Upper lobe of left lung (tissue), 6 donors: ENCODE data around the gene EPX. TPM values are rescaled to one million over a fixed set of nuclear protein-coding genes. Genes with fewer than 3 reads are reported as not detected.

Experiments used
- ATAC-seq, 2 donors: fragments of 200-7000 bp; cut with Tn5 transposase; one replicate each; pipeline ENCODE4 v1.9.1; 2022; ENCODE audit warnings: mild to moderate bottlenecking in 2 of 2, moderate library complexity in 2 of 2; ENCODE audit not compliant: low FRiP score in 2 of 2
- DNase-seq, 2 donors: peaks; one replicate each; pipeline ENCODE4 v3.0.0-alpha.2; 2019 to 2020
- H3K27ac ChIP-seq, 4 donors: fragments of 200-600 bp; sonication (generic); one replicate each; pipeline ENCODE4 v1.5.1; 2016 to 2019
- H3K27me3 ChIP-seq, 4 donors: fragments of 200-600 bp; sonication (generic); one replicate each; pipeline ENCODE4 v1.5.1; 2017 to 2019
- H3K36me3 ChIP-seq, 4 donors: fragments of 200-600 bp; sonication (generic); one replicate each; pipeline ENCODE4 v1.5.1; 2016 to 2019
- H3K4me1 ChIP-seq, 4 donors: fragments of 200-600 bp; sonication (generic); one replicate each; pipeline ENCODE4 v1.5.1; 2018 to 2019
- H3K4me3 ChIP-seq, 4 donors: fragments of 200-600 bp; sonication (generic); one replicate each; pipeline ENCODE4 v1.5.1; 2017 to 2019; ENCODE audit warnings: mild to moderate bottlenecking in 2 of 4, moderate library complexity in 1 of 4
- H3K9me3 ChIP-seq, 4 donors: fragments of 200-600 bp; sonication (generic); one replicate each; pipeline ENCODE4 v1.5.1; 2018 to 2019
- CTCF ChIP-seq, 6 experiments: fragments of 450-650 bp in 4 of 6; fragments of 200-600 bp in 2 of 6; sonication (generic) in 2 of 6; IDR thresholded peaks; one replicate each; pipeline ENCODE4 v1.5.1; 2016 to 2019; ENCODE audit warnings: antibody characterized with exemption in 6 of 6
- EP300 ChIP-seq, 4 donors: sonication (generic); formaldehyde crosslinking; IDR thresholded peaks; one replicate each; pipeline ENCODE4 v1.5.1; 2017; ENCODE audit warnings: antibody characterized with exemption in 4 of 4, control low read depth in 2 of 4
- POLR2A ChIP-seq, 4 donors: fragments of 450-650 bp; IDR thresholded peaks; one replicate each; pipeline ENCODE4 v1.5.1; 2016 to 2017; ENCODE audit warnings: antibody characterized with exemption in 4 of 4, mild to moderate bottlenecking in 2 of 4
- POLR2AphosphoS5 ChIP-seq, 2 donors: sonication (generic); formaldehyde crosslinking; IDR thresholded peaks; one replicate each; pipeline ENCODE4 v1.5.1; 2017; ENCODE audit warnings: antibody characterized with exemption in 2 of 2
- WGBS, 2 donors: methylation state at CpG; one replicate each; pipeline ENCODE4 v1.1.5; 2017 to 2018; 5-methylcytosine and 5-hydroxymethylcytosine counted together
- total RNA-seq, 6 donors: library from RNA; depleted of rRNA in 4 of 6; stranded (reverse); fragments of >200 nt in 4 of 6; gene quantifications; one replicate each; pipeline versions ENCODE4 v1.1.0 to v1.2.1, GENCODE V29; 2016 to 2021
- donor health status: DM: no; HTN: no; CAD: no; lungs with moderate emphysema.
- donor health status: DM: no; HTN: yes; CAD: no; lungs with severe emphysema.

Gene EPX
- total RNA-seq, 6 donors from 2014 or later, result 0.10 TPM; not detected in 5

DNA sequence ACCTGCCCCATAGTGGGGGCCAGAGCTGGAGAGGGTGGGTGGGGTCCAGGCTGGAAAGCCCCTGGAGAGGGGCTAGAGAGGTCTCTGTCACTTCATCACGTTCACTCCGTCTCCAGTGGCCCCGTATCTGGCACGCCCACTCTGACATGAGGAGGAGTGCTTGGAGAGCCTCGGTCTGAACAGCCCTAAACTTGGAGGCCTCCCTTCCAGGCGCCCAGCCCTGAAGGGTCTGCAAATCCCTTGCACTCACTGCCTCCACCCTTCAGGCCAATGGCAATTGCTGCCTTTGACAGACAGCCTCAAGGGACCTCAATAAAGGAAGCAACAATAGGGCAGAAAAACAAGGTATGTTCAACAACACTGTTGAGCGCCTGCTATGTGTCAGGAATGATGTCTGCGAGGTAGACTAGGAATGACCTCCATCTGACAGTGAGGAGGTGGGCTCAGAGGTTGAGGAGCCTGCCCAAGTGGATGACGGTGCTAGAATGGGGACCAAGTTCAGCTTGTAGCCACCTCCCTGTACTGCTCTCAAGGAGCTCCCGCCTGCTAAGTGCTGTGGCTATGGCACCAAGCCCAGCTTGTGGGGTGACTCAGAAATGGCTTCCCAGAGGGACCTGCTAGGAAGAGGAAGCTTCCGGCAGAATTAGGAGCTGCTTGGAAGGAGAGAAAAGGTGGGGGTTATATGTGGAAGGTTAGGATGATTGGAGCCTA lies 2.9 kb upstream of the EPX start:
- ATAC-seq (peak; percentile 70 to 73), DNase-seq (peak in 1 of 2 donors; percentile 87)
- H3K4me3 ChIP-seq, result no peak overlapping the region
- H3K36me3 ChIP-seq, result no peaks in the 10 kb centered on the region
- TF ChIP-seq POLR2A (IDR thresholded peaks at IDR 0.05) (no peak), EP300 (IDR thresholded peaks at IDR 0.05) (no peak), POLR2AphosphoS5 (IDR thresholded peaks at IDR 0.05) (no peak), CTCF (IDR thresholded peaks at IDR 0.05) (no peak)
- H3K27me3 ChIP-seq, result no peaks in the 10 kb centered on the region
- peaks cover 0 to 9% (median 3%) of the 10 kb centered on the region in 4 donors for H3K4me1 ChIP-seq
- no peak overlapping the region for H3K27ac ChIP-seq
- 46 to 55% methylated on average over 5 to 11 of the region's 11 CpGs for WGBS, 2 donors
- no peaks in the 10 kb centered on the region for H3K9me3 ChIP-seq

DNA sequence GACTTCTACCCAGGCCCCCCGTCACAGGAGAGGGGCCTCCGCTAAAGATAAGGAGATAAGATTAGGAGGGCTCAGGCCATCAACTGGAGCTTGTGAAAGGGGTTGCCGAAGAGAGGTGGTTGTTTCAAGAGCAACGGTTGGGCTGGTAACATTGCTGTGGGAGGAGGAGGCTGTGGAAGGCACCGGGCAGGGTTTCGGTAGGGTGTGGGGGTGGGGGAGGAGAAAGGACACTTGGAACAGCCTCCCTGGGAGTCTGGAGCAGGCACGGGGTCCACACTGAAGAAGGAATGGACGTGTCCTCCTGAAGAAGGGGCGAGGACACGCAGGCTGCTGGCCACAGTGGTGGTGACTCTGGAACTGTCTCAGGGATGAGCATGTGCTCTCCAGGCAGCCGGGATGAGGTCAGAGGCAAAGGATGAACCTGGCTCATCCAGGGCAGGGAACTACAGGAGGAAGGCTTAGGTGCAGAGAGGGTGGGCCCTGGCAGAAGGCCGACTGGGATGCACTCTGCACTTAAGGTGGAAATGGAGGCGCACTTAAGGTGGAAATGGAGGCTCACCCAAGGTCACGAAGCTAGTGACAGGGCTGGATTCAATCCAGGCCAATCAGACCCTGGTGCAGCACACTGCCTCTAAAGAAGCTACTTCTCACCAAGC lies 1.2 kb upstream of the EPX start:
- Histone ChIP-seq H3K4me1 (peaks cover 0 to 9% (median 3%) of the 10 kb centered on the region in 4 donors), H3K9me3 (no peaks in the 10 kb centered on the region), H3K27ac (no peak overlapping the region), H3K27me3 (no peaks in the 10 kb centered on the region), H3K36me3 (no peaks in the 10 kb centered on the region), H3K4me3 (no peak overlapping the region)
- 45 to 52% methylated on average over 12 to 14 of the region's 14 CpGs for WGBS, 2 donors
- ATAC-seq, result no peak
- DNase-seq, result no peak
- no peak for TF ChIP-seq POLR2A (IDR thresholded peaks at IDR 0.05)
- TF ChIP-seq EP300 (IDR thresholded peaks at IDR 0.05), result no peak
- no peak for TF ChIP-seq CTCF (IDR thresholded peaks at IDR 0.05)
- TF ChIP-seq POLR2AphosphoS5 (IDR thresholded peaks at IDR 0.05), result no peak

DNA sequence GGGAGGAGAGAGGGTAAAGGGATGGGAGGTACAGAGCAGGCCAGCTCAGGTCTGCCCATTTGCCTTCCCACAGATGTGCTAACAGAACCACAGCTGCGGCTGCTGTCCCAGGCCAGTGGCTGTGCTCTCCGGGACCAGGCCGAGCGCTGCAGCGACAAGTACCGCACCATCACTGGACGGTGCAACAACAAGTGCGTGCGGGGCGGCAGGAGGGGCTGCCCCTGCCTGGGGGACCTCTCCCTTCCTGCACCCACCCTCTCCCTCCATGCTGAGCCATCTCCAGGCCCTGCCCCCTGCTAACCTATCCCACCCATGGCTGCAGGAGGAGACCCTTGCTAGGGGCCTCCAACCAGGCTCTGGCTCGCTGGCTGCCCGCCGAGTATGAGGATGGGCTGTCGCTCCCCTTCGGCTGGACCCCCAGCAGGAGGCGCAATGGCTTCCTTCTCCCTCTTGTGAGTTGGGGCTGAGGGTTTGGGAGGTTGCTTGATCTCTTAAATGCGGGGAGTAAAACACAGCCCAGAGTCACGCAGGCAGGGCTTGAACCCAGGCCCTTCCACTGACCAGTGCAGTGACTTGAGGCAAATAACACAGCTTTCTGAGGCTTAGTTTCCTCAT lies 1.2 kb downstream of the EPX start:
- Histone ChIP-seq H3K4me1 (peaks cover 0 to 9% (median 3%) of the 10 kb centered on the region in 4 donors), H3K36me3 (no peaks in the 10 kb centered on the region), H3K4me3 (no peak overlapping the region), H3K27me3 (no peaks in the 10 kb centered on the region), H3K27ac (no peak overlapping the region), H3K9me3 (no peaks in the 10 kb centered on the region)
- no peak for ATAC-seq
- TF ChIP-seq POLR2AphosphoS5 (IDR thresholded peaks at IDR 0.05) (no peak), EP300 (IDR thresholded peaks at IDR 0.05) (no peak), CTCF (IDR thresholded peaks at IDR 0.05) (no peak), POLR2A (IDR thresholded peaks at IDR 0.05) (no peak)
- WGBS, 2 donors, result 70 to 83% methylated on average over 9 to 18 of the region's 18 CpGs
- peak in 1 of 2 donors; percentile 73 for DNase-seq

DNA sequence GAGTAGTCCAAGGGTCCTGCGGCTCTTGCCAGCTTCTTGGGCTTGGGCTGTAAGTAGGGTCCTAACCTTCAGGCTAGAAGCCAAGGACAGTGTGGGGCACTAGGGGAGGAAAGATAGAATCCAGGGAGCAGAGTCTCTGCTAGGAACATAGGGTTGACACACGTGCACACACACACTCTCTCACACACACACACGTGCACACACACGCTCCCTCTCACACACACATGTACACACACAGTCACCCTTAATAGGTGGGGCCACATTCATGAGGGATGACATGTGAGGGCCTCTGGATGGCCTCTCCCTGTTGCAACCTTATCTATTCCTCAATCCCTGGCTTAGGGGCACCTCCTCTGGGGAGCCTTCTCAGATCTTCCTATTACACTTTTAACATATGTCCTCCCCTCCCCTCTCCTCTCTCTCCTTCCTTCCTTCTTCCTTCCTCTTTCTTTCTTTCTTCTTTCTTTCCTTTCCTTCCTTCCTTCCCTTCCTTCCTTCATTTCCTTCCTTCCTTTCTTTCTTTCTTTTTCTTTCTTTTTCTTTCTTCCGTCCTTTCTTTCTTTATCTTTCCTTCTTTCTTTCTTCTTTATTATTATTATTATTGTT lies 3.1 kb downstream of the EPX start:
- no peak for ATAC-seq
- TF ChIP-seq EP300 (IDR thresholded peaks at IDR 0.05) (no peak), POLR2AphosphoS5 (IDR thresholded peaks at IDR 0.05) (no peak), CTCF (IDR thresholded peaks at IDR 0.05) (no peak), POLR2A (IDR thresholded peaks at IDR 0.05) (no peak)
- H3K27ac ChIP-seq, result no peak overlapping the region
- 84 to 90% methylated on average over 5 of the region's 5 CpGs for WGBS, 2 donors
- no peak overlapping the region for H3K4me3 ChIP-seq
- no peaks in the 10 kb centered on the region for H3K27me3 ChIP-seq
- H3K9me3 ChIP-seq, result no peaks in the 10 kb centered on the region
- H3K4me1 ChIP-seq, result peaks cover 0 to 8% (median 0%) of the 10 kb centered on the region in 4 donors
- H3K36me3 ChIP-seq, result no peaks in the 10 kb centered on the region
- DNase-seq, result no peak
